OCI-LY7 (cell line): Measurements from ENCODE around the gene FGFBP2.

Experiments
- CTCF ChIP-seq: fragments of 200-600 bp; sonication (generic); conservative IDR thresholded peaks from 2 replicates; pipeline ENCODE4 v1.5.1; 2014; ENCODE audit warnings: mild to moderate bottlenecking, antibody characterized with exemption, low read length, moderate library complexity, mixed read lengths
- EZH2phosphoT487 ChIP-seq: fragments of 200-600 bp; sonication (generic); IDR thresholded peaks from 2 replicates; pipeline ENCODE4 v1.6.1; 2018; ENCODE audit warnings: low read depth, borderline replicate concordance, mild to moderate bottlenecking, mixed run types, antibody characterized with exemption, low read length, moderate library complexity, mixed read lengths

GRCh38 chr4:16011173-16011572, 48.2 kb upstream of the FGFBP2 start:
- no peak for TF ChIP-seq CTCF
- TF ChIP-seq EZH2phosphoT487, result no peak
